Suprapubic skin (tissue), 4 donors: Measurements from ENCODE around the gene PRSS3.
"Not testable (repeated sequence)": the region's sequence is repeated elsewhere in the genome, so short reads cannot be mapped to it uniquely, and the experiment has no call there.

Experiments
- CTCF ChIP-seq, 2 donors: fragments of 200-600 bp in 1 of 2; fragments of 450-650 bp in 1 of 2; sonication (generic) in 1 of 2; IDR thresholded peaks; one replicate each; pipeline ENCODE4 v1.5.1; 2016 to 2019; ENCODE audit warnings: antibody characterized with exemption in 2 of 2, mild to moderate bottlenecking in 1 of 2, moderate library complexity in 1 of 2
- EP300 ChIP-seq: sonication (generic); formaldehyde crosslinking; IDR thresholded peaks from one replicate; pipeline ENCODE4 v1.6.1; 2017; ENCODE audit warnings: antibody characterized with exemption
- POLR2AphosphoS5 ChIP-seq, 3 donors: sonication (generic); formaldehyde crosslinking; IDR thresholded peaks; one replicate each; pipeline ENCODE4 v1.6.1; 2017; ENCODE audit warnings: antibody characterized with exemption in 3 of 3

- not testable (repeated sequence) for TF ChIP-seq CTCF (IDR thresholded peaks at IDR 0.05); POLR2AphosphoS5 (IDR thresholded peaks at IDR 0.05); EP300
These were observed 22.2 kb upstream of the PRSS3 start for GRCh38 chr9:33773135-33773534.
